ENCODE results near the gene EIF2AK2.
"Not testable (repeated sequence)": the region's sequence is repeated elsewhere in the genome, so short reads cannot be mapped to it uniquely, and the experiment has no call there.

EIF2AK2 gene

DNA sequence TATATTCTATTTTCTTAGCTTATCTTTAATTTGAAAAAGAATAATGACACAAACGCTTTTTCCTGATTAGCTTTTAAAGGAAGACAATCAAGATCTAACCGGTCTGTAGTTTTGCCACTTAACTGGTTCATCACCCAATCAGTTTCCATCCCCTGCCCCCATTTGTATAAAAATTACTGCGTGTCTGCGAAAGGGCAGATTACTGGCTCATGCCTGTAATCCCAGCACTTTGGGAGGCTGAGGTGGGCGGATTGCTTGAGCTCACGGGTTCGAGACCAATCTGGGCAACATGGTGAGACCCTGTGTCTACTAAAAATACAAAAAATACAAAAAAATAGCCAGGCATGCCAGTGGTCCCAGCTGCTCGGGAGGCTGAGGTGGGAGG lies 41.9 kb upstream of the EIF2AK2 start:
- ChIA-PET CTCF (no interaction called here), POLR2A (no interaction called here)
- TF ChIP-seq SUZ12 (IDR thresholded peaks at IDR 0.05) (no peak), HDGF (IDR thresholded peaks at IDR 0.05; ENCODE audit: borderline replicate concordance) (no peak), FOXK2 (IDR thresholded peaks at IDR 0.05) (no peak), ELF4 (IDR thresholded peaks at IDR 0.05) (no peak), TARDBP (IDR thresholded peaks at IDR 0.05) (no peak), SP1 (IDR thresholded peaks at IDR 0.05) (no peak), L3MBTL2 (conservative IDR thresholded peaks at IDR 0.05) (no peak), NFRKB (IDR thresholded peaks at IDR 0.05) (no peak), ARNT (IDR thresholded peaks at IDR 0.05) (no peak), FOXM1 (IDR thresholded peaks at IDR 0.05; ENCODE audit: borderline replicate concordance) (no peak), BHLHE40 (IDR thresholded peaks at IDR 0.05; ENCODE audit: borderline replicate concordance) (no peak), LEF1 (IDR thresholded peaks at IDR 0.05; ENCODE audit: borderline replicate concordance) (no peak)
- no peak for DNase-seq (ENCODE audit: extremely low spot score)

DNA sequence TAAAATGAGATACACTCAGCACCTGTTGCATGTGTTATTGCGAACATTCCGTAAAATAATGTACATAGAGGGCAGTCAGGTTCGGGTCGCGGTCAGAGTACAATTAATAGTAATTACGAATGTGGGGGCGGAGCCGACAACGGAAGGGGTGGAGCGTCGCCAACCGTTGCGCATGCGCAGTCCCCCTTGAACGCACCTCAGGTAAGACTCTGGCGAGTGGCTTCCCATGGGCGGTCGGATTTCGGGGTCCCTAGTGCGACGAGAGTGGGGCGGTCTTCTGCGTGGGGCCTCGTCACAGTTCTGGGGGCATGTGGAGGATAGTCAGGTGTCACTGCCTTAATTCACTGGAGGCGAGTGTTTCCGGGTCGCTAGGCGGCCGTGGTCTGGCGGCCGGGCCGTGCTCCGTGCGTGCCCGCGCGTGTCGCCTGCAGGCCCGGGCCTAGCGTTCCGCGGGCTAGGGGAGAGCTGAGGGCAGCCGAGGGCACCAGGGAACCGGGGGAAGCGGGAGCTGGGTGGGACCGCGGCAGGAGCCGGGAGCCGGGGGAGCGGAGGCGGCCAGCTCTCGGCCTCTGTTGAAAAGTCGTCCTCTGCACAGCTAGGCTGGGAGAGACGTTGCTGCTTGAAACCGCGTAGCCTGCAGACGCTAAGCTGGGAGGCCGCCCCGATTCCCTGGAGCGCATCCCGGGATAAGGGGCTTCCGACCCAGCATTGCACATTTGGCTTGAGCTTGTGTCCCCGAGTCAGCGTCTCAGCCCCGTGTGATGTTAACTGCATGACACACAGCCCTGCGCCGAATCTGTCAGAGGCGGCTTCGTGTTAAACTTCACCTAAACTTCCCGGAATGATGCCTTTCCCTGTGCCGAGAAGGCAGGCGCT lies 39.8 kb upstream of the EIF2AK2 start, which contains the start of gene CEBPZOS:
CEBPZOS (plus strand) TSS at position 177 of the 876 bp plus-strand sequence. CDS start 3,209 bp downstream, outside the sequence.
- TF ChIP-seq L3MBTL2 (conservative IDR thresholded peaks at IDR 0.05) (peak; percentile 63; the same call in 1 of the 2 replicates), FOXA1 (IDR thresholded peaks at IDR 0.05) (no peak), PKNOX1 (IDR thresholded peaks at IDR 0.05) (no peak), ARNT (IDR thresholded peaks at IDR 0.05) (no peak), ELF4 (IDR thresholded peaks at IDR 0.05) (no peak; the same call in 1 of the 2 replicates)

GRCh38 chr2:37195862-37196319 lies 39.1 kb upstream of the EIF2AK2 start:
- POLR2A ChIA-PET; DNase-seq (ENCODE audit: extremely low spot score); CTCF ChIA-PET: not testable (repeated sequence)

More for the DNA sequence above, 39.8 kb upstream of the EIF2AK2 start, which contains the start of gene CEBPZOS:
- ChIA-PET CTCF (no interaction called here), POLR2A (interaction anchor here (0.9 kb wide), 2 partner anchors 39 to 40 kb away, joined by 3 to 4 read pairs; partner anchors contain the start of gene EIF2AK2)
- peak; percentile 85 for DNase-seq (ENCODE audit: extremely low spot score)

GRCh38 chr2:37192551-37192950 lies 35.8 kb upstream of the EIF2AK2 start:
- no peak for DNase-seq (ENCODE audit: extremely low spot score)
- ChIA-PET POLR2A (interaction anchor here (0.8 kb wide), 1 partner anchor 9 kb away, joined by 3 read pairs; no protein-coding TSS in a partner anchor), CTCF (interaction anchor here (0.7 kb wide), 1 partner anchor 25 kb away, joined by 5 read pairs; no protein-coding TSS in a partner anchor)
- no peak for TF ChIP-seq ZNF384 (IDR thresholded peaks at IDR 0.05)
- TF ChIP-seq ELF4 (IDR thresholded peaks at IDR 0.05) = no peak
- TF ChIP-seq NFRKB (IDR thresholded peaks at IDR 0.05) = no peak
- TF ChIP-seq FOXK2 (IDR thresholded peaks at IDR 0.05) = no peak
- TF ChIP-seq L3MBTL2 (conservative IDR thresholded peaks at IDR 0.05) = no peak
- no peak for TF ChIP-seq ARNT (IDR thresholded peaks at IDR 0.05)
- TF ChIP-seq HDGF (IDR thresholded peaks at IDR 0.05; ENCODE audit: borderline replicate concordance) = no peak
- no peak for TF ChIP-seq SP1 (IDR thresholded peaks at IDR 0.05)
- no peak for TF ChIP-seq PKNOX1 (IDR thresholded peaks at IDR 0.05)
- TF ChIP-seq CTBP1 (IDR thresholded peaks at IDR 0.05; ENCODE audit: borderline replicate concordance) = no peak
- TF ChIP-seq SUZ12 (IDR thresholded peaks at IDR 0.05) = no peak
- no peak for TF ChIP-seq TARDBP (IDR thresholded peaks at IDR 0.05)
- no peak for TF ChIP-seq BHLHE40 (IDR thresholded peaks at IDR 0.05; ENCODE audit: borderline replicate concordance)

GRCh38 chr2:37191747-37192146 lies 35.0 kb upstream of the EIF2AK2 start:
- POLR2A ChIA-PET = interaction anchor here (1.0 kb wide), 1 partner anchor 10 kb away, joined by 3 read pairs; no protein-coding TSS in a partner anchor
- DNase-seq (ENCODE audit: extremely low spot score) = no peak
- CTCF ChIA-PET = no interaction called here
- TF ChIP-seq FOXM1 (IDR thresholded peaks at IDR 0.05; ENCODE audit: borderline replicate concordance) (no peak), NFRKB (IDR thresholded peaks at IDR 0.05) (no peak)

GRCh38 chr2:37191253-37191652 lies 34.5 kb upstream of the EIF2AK2 start:
- TF ChIP-seq TARDBP (IDR thresholded peaks at IDR 0.05) = no peak
- TF ChIP-seq FOXK2 (IDR thresholded peaks at IDR 0.05) = no peak
- TF ChIP-seq NFRKB (IDR thresholded peaks at IDR 0.05) = no peak
- TF ChIP-seq L3MBTL2 (conservative IDR thresholded peaks at IDR 0.05) = no peak
- TF ChIP-seq BHLHE40 (IDR thresholded peaks at IDR 0.05; ENCODE audit: borderline replicate concordance) = no peak
- TF ChIP-seq FOXA1 (IDR thresholded peaks at IDR 0.05) = no peak
- TF ChIP-seq HDGF (IDR thresholded peaks at IDR 0.05; ENCODE audit: borderline replicate concordance) = no peak
- TF ChIP-seq ZNF384 (IDR thresholded peaks at IDR 0.05) = no peak
- TF ChIP-seq SUZ12 (IDR thresholded peaks at IDR 0.05) = no peak
- TF ChIP-seq FOXM1 (IDR thresholded peaks at IDR 0.05; ENCODE audit: borderline replicate concordance) = no peak
- TF ChIP-seq ARNT (IDR thresholded peaks at IDR 0.05) = no peak
- ChIA-PET POLR2A (interaction anchor here (1.0 kb wide), 1 partner anchor 9 kb away, joined by 3 read pairs; no protein-coding TSS in a partner anchor), CTCF (no interaction called here)
- DNase-seq (ENCODE audit: extremely low spot score) = no peak

DNA sequence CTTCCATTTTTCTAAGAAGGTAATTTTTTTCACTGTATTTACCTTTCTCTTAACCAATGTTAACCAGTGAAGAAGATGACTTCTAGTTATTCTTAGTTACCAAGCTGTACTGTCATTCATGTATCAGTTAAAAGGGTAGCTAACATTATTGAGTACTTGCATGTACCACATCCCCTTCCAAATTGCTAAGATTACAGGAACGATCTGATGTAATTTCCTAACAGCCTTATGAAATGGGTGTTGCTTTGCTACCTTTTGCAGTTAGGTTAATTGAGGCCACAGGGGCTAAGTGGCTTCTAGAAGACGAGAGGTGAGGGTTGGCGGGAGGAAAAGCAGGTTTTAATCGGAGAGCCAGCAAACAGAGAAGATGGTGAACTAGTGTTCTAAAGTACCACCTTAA lies 33.5 kb upstream of the EIF2AK2 start:
- ChIA-PET POLR2A (interaction anchor here (1.6 kb wide), 1 partner anchor 32 kb away, joined by 3 read pairs; no protein-coding TSS in a partner anchor), CTCF (interaction anchor here (0.6 kb wide), 1 partner anchor 15 kb away, joined by 5 read pairs; no protein-coding TSS in a partner anchor)
- no peak for DNase-seq (ENCODE audit: extremely low spot score)
- TF ChIP-seq FOXA1 (IDR thresholded peaks at IDR 0.05) (no peak), LEF1 (IDR thresholded peaks at IDR 0.05; ENCODE audit: borderline replicate concordance) (no peak), SUZ12 (IDR thresholded peaks at IDR 0.05) (no peak), BHLHE40 (IDR thresholded peaks at IDR 0.05; ENCODE audit: borderline replicate concordance) (no peak), L3MBTL2 (conservative IDR thresholded peaks at IDR 0.05) (no peak), PKNOX1 (IDR thresholded peaks at IDR 0.05) (no peak), FOXM1 (IDR thresholded peaks at IDR 0.05; ENCODE audit: borderline replicate concordance) (no peak), HDGF (IDR thresholded peaks at IDR 0.05; ENCODE audit: borderline replicate concordance) (no peak), ARNT (IDR thresholded peaks at IDR 0.05) (no peak), FOXK2 (IDR thresholded peaks at IDR 0.05) (no peak), CTBP1 (IDR thresholded peaks at IDR 0.05; ENCODE audit: borderline replicate concordance) (no peak), ELF4 (IDR thresholded peaks at IDR 0.05) (no peak)

Measured in HEK293T (cell line).